ENCODE data around the gene RAP1A. TPM values are rescaled to one million over a fixed set of nuclear protein-coding genes. Genes with fewer than 3 reads are reported as not detected.

Gene RAP1A
- total RNA-seq, 1 experiment from 2014 or later = 19.0 TPM

- H3K27me3 ChIP-seq (ENCODE audit: low read length) = no peaks in the 10 kb centered on the region
- DNase-seq (no peak), ATAC-seq (no peak)
- no peak overlapping the region for H3K27ac ChIP-seq (ENCODE audit: low read length)
- TF ChIP-seq EZH2 (IDR thresholded peaks at IDR 0.05; ENCODE audit: low read length, unreplicated experiment) (no peak), EZH2phosphoT487 (IDR thresholded peaks at IDR 0.05; ENCODE audit: borderline replicate concordance, low read length) (no peak)
- TF ChIP-seq, protein P1, sequence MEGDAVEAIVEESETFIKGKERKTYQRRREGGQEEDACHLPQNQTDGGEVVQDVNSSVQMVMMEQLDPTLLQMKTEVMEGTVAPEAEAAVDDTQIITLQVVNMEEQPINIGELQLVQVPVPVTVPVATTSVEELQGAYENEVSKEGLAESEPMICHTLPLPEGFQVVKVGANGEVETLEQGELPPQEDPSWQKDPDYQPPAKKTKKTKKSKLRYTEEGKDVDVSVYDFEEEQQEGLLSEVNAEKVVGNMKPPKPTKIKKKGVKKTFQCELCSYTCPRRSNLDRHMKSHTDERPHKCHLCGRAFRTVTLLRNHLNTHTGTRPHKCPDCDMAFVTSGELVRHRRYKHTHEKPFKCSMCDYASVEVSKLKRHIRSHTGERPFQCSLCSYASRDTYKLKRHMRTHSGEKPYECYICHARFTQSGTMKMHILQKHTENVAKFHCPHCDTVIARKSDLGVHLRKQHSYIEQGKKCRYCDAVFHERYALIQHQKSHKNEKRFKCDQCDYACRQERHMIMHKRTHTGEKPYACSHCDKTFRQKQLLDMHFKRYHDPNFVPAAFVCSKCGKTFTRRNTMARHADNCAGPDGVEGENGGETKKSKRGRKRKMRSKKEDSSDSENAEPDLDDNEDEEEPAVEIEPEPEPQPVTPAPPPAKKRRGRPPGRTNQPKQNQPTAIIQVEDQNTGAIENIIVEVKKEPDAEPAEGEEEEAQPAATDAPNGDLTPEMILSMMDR (conservative IDR thresholded peaks at IDR 0.05; ENCODE audit: low read depth, low read length) = no peak
- POLR2A ChIA-PET (ENCODE audit: unreplicated experiment) = interaction anchor here (0.6 kb wide), 1 partner anchor 73 kb away, joined by 21 read pairs; no protein-coding TSS in a partner anchor
- H3K9me2 ChIP-seq (replicated peaks; ENCODE audit: low read length) = no peaks in the 10 kb centered on the region
- no peak overlapping the region for H2AFZ ChIP-seq (ENCODE audit: low read length)
- H4K20me1 ChIP-seq (ENCODE audit: low read length) = peaks cover 5% of the 10 kb centered on the region; the same call in 1 of the 2 replicates
- H3K9me3 ChIP-seq (ENCODE audit: low read length) = no peaks in the 10 kb centered on the region
- no peak overlapping the region for H3K4me3 ChIP-seq (ENCODE audit: low read length)
- BruUV-seq (replicated peaks) = no TSS peak
- H3F3A ChIP-seq (ENCODE audit: low read length, unreplicated experiment) = no peaks in the 10 kb centered on the region
- H3K79me2 ChIP-seq (ENCODE audit: low read length) = peaks cover 26% of the 10 kb centered on the region
- H3K9ac ChIP-seq (ENCODE audit: low read length) = no peak overlapping the region
- H3K36me3 ChIP-seq (ENCODE audit: low read depth, low read length) = peaks cover 43% of the 10 kb centered on the region
- H3K4me1 ChIP-seq (ENCODE audit: insufficient read depth, low read length) = peaks cover 10% of the 10 kb centered on the region
- CTCF ChIA-PET = no interaction called here
- no peak overlapping the region for H3K4me2 ChIP-seq (ENCODE audit: low read length)
- intact Hi-C loops (cut with micrococcal nuclease) = no loop called here
These were observed 142.1 kb downstream of the RAP1A start for GRCh38 chr1:111761717-111762116.

GRCh38 chr1:111762332-111762731, 142.7 kb downstream of the RAP1A start:
- no TSS peak for BruUV-seq (replicated peaks)
- ATAC-seq (no peak), DNase-seq (no peak)
- POLR2A ChIA-PET (ENCODE audit: unreplicated experiment) = no interaction called here
- intact Hi-C loops (cut with micrococcal nuclease) = no loop called here
- H3K27me3 ChIP-seq (ENCODE audit: low read length) = no peaks in the 10 kb centered on the region
- peaks cover 48% of the 10 kb centered on the region for H3K36me3 ChIP-seq (ENCODE audit: low read depth, low read length)
- no peaks in the 10 kb centered on the region for H3F3A ChIP-seq (ENCODE audit: low read length, unreplicated experiment)
- TF ChIP-seq, protein P1 (conservative IDR thresholded peaks at IDR 0.05; ENCODE audit: low read depth, low read length) = no peak
- TF ChIP-seq EZH2 (IDR thresholded peaks at IDR 0.05; ENCODE audit: low read length, unreplicated experiment) (no peak), EZH2phosphoT487 (IDR thresholded peaks at IDR 0.05; ENCODE audit: borderline replicate concordance, low read length) (no peak)
- H4K20me1 ChIP-seq (ENCODE audit: low read length) = peaks cover 5% of the 10 kb centered on the region; the same call in 1 of the 2 replicates
- CTCF ChIA-PET = no interaction called here
- no peaks in the 10 kb centered on the region for H3K9me2 ChIP-seq (replicated peaks; ENCODE audit: low read length)
- H3K9ac ChIP-seq (ENCODE audit: low read length) = no peak overlapping the region
- H2AFZ ChIP-seq (ENCODE audit: low read length) = no peak overlapping the region
- H3K27ac ChIP-seq (ENCODE audit: low read length) = no peak overlapping the region
- H3K79me2 ChIP-seq (ENCODE audit: low read length) = peaks cover 20% of the 10 kb centered on the region
- H3K4me1 ChIP-seq (ENCODE audit: insufficient read depth, low read length) = peaks cover 4% of the 10 kb centered on the region
- no peak overlapping the region for H3K4me3 ChIP-seq (ENCODE audit: low read length)
- no peaks in the 10 kb centered on the region for H3K9me3 ChIP-seq (ENCODE audit: low read length)
- no peak overlapping the region for H3K4me2 ChIP-seq (ENCODE audit: low read length)

Other genes with a start within 250 kb of the RAP1A start
- gene OVGP1, start 192.1 kb upstream of the RAP1A start, total RNA-seq (2014; rRNA removed) = 7.8 and 8.2 TPM in 2 replicates
- 62.1 and 67.9 TPM in 2 replicates for gene WDR77, start 170.5 kb upstream of the RAP1A start, total RNA-seq (2014; rRNA removed)
- 448 and 612 TPM in 2 replicates for gene ATP5PB, start 170.3 kb upstream of the RAP1A start, total RNA-seq (2014; rRNA removed)
- 1.4 TPM in 1 of 2 replicates, not detected in the other for gene C1orf162, start 145.8 kb upstream of the RAP1A start, total RNA-seq (2014; rRNA removed)
- gene ADORA3, start 116.2 kb upstream of the RAP1A start, total RNA-seq (2014; rRNA removed) = not detected in 2 replicates
- not detected in 2 replicates for gene TMIGD3, start 116.2 kb upstream of the RAP1A start, total RNA-seq (2014; rRNA removed)
- gene INKA2, start 119.6 kb downstream of the RAP1A start, total RNA-seq (2014; rRNA removed) = 0.11 TPM in 1 of 2 replicates, not detected in the other
- gene DDX20, start 136.1 kb downstream of the RAP1A start, total RNA-seq (2014; rRNA removed) = 21.6 and 22.2 TPM in 2 replicates

Data from PC-3 (cell line).